Smooth muscle cell of trachea (primary cell): ENCODE measurements around the gene TMTC4. TPM values are rescaled to one million over a fixed set of nuclear protein-coding genes. Genes with fewer than 3 reads are reported as not detected.

Source experiments
- total RNA-seq: library from RNA; depleted of rRNA; stranded (reverse); fragments of >200 nt; gene quantifications from 2 replicates; pipeline ENCODE4 v1.2.1, GENCODE V29; 2014

TMTC4 gene
- total RNA-seq: 14.8 and 24.8 TPM in 2 replicates

GRCh38 chr13:100674572-100674871, at the start of gene TMTC4:
Gene TMTC4, minus strand, starts transcription at chr13:100674795. Its CDS starts 4,433 bp downstream, at chr13:100670362.

DNA sequence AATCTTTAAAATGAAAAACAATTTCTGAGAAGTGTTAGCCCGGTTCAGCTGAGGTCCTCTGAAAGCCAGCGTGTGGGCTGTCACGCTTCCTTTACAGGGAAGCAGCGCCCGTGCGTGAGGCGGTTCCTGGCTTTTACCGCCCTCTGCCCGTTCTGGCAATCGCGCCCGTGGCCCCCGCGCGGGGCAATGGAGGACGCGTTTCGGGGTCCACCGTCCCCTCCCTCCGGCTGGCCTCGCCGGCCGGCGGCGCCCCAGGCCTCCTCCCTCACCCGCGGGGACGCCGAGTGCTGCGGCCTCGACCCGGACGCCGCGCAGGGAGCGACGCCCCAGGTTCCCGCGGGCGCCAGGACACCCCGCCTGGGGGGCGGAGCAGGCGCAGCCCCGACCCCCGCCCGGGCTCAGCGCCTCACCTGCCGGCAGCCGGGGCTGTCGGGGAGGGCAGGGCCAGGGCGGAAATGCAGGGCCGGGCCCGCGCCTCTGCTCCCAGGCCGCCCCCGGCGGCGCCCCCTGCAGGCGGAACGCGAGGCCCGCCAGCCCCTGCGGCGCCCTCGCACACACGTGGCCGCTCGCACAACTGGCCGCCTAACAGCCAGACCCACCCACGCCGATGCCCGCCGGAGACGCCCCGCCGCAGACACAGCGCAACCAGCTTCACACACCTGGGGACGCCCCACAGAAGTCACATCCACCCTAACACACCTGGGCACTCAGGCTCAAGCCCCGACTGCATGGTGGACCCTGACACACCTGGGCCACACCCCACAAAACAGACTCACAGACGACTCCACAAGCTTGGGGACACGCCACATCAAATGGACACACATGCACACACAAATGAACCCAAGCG, 86.0 kb downstream of the TMTC4 start, which contains the start of gene GGACT:
TSS of gene GGACT (minus strand) at position 459 of the 847 bp plus-strand sequence. CDS start 56,198 bp downstream, outside the sequence.

Other genes starting within 250 kb of the TMTC4 start
- 4.0 and 6.5 TPM in 2 replicates for gene GGACT, start 86.0 kb downstream of the TMTC4 start, total RNA-seq